HG03469 (cell line): Measurements from ENCODE around the gene PRMT5.
"Not testable (repeated sequence)": the region's sequence is repeated elsewhere in the genome, so short reads cannot be mapped to it uniquely, and the experiment has no call there.

ENCODE experiments used
- ATAC-seq: cut with Tn5 transposase; IDR thresholded peaks from one replicate; pipeline ENCODE4 v1.9.1; 2021; ENCODE audit warnings: mild to moderate bottlenecking, moderate library complexity, moderate number of reproducible peaks; ENCODE audit not compliant: unreplicated experiment

The PRMT5 gene

DNA sequence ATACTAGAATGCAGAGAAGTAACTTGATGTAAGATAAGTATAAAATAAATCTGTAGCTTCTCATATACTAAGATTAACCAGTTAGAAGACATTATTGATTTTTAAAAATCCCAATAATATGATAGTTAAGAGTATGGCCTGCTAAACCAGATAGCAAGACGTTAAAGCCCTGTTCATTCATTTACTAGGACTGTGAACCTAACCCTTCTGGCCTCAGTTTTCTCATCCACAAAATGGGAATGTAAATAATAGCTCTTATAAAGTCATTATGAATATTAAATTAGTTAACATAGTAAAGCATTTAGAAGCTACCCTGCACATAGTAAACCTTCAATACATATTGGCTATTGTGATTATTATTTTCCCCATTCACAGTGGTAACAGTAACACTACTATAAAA is 6.0 kb upstream of the PRMT5 start:
- no peak for ATAC-seq

DNA sequence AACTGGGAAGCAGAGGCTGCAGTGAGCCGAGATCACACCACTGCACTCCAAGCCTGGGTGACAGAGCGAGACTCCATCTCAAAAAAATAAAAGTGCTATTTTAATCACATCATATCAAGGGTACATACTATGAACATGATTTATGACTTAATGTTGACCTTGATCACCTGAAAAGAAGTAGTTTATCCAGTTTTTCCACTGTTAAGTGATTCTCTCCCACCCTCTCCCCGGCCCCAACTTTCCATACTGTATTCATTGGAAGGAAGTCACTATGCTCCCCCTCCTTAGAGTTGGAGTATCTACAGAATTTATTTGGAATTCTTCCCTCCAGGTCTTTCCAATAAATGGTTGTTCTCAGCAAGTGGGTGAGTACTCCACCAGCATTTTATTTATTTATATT is 3.0 kb upstream of the PRMT5 start:
- ATAC-seq = no peak

DNA sequence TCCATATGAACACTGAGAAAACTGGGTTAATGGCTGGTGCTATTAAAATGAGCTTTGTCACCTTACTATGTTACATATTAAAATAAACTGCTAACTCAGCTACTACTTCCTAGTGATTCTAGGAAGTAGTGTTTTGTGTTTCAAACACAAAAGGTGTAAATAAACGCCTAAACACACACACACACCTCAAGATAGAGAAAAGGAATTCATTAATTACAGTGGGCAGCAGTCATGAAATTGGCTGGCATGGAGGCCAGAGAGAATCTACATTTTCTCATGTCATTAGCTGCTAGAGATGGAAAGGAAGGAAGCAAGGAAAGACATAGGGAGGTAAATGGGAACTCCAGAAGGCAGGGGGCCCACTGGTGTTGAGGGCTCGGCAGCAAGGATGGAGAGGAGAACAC is 787 bp upstream of the PRMT5 start:
- no peak for ATAC-seq

DNA sequence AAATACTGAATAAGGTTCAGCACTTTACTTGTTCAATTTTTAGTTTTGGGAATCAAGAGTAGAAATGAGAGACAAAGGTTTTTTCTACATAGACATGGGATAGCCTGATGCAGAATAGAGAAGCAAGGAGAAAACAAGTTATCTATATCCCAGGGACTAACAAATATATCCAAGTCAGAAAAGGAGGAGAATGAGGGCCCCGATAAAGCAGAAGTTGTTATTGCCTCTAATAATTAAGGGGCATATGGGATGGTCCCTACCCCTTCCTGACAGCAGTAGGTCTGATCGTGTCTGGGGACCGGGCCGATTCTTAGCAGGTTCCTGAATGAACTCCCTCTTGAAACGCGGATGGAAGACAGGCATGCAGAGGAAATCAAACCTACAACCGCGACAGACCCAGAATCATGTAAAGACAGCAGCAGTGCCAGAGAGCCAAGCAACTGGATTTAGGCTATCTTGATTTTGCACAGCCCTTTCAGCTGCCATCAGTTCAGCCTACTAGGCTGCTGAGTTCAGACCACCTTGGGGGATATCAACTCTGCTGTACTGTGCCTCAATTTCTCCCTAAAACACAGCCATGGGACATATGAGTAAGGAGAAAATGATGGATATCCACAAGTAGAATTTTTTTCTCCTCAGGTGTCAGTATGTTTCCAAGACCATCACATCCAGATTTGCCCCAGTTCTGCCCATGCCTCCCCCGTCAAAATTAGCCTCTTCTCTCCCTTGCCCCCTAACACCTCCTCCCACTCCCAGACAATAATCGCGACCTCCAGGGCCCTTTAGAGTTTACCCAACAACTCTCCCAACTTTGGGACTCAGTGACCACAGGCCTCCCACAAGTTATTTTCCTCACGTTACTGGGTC is 706 bp downstream of the PRMT5 start:
- ATAC-seq = no peak

DNA sequence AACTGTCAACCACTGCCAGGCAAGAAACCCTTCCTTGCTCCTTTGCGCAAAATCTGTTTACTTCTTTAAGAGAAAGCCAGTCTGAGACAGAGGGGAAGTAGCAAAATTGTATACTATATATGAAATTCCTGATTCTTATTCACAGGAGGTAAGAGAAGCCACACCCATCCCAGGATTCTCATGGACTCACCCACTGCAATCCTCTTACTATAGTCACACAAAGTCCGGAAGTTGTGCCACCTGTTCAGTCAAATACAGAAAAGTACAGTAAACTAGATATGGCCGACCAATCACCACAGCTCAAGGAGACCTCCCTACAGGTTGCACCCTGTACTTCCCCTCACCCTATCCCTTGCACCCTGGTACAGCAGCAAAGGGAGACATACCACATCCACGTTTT is 2.9 kb downstream of the PRMT5 start:
- ATAC-seq = no peak

DNA sequence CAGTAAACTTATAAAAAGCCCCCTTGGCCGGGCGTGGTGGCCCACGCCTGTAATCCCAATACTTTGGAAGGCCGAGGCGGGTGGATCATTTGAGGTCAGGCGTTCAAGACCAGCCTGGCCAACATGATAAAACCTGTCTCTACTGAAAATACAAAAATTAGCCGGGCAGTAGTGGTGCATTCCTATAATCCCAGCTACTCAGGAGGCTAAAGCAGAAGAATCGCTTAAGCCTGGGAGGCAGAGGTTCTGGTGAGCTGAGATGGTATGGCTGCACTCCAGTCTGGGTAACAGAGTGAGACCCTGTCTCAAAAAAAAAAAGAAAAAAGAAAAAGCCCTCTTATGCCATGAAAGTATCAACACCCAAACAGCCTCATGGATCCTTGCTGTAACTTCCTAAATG is 3.7 kb downstream of the PRMT5 start:
- ATAC-seq = no peak

DNA sequence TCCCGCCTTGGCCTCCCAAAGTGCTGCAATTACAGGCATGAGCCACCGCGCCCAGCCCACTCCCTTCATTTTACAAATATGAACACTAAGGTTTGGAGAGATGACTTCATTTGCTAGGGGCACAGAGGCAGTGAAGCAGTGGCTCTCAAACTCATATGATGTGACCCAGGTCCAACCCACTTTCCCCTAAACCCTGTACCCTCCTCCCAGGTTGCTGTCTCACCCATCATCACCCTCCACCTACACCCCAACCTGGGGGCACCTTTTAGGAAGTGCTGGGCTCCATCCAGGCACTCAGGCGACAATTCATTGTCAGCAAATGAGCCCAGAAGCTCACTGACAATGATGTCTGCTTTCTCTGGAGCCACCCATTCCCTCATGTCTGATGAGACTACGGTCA is 5.4 kb downstream of the PRMT5 start:
- ATAC-seq = no peak

DNA sequence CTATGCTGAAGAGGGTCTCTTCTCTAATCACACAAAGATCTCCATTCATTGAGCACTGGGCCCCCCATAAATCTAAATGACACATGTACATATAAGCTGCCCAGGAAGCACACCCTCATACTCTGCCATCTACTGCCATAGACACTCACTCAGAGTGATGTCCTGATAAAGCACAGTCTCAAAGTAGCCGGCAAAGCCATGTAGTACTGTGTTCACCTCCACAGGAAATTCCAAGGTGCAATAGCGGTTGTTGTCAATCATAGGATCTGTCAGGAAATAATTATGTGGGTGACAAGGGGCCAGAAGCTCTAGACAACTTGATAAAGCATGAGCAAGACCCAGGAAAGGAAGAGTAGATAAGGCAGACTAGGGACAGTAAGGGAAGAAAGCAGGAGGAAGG is 6.9 kb downstream of the PRMT5 start:
- no peak for ATAC-seq

DNA sequence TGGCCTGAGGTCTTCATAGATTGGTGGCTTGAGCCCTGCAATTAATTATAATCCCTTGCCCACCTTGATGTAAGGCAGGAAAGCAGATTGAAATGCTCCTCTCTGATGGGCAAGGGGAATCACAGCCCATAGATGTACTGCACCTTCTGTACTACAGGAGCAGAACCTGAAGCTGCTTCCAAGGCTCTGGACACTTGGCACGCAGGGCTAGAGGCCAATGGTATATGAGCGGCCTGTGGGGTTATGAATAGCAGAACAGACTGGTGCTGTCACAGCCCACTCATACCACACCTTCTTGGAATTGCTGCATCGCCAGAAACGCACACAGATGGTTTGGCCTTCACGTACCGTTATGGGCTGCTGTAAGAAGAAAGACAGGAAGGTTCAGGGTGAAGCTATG is 8.5 kb downstream of the PRMT5 start:
- no peak for ATAC-seq

DNA sequence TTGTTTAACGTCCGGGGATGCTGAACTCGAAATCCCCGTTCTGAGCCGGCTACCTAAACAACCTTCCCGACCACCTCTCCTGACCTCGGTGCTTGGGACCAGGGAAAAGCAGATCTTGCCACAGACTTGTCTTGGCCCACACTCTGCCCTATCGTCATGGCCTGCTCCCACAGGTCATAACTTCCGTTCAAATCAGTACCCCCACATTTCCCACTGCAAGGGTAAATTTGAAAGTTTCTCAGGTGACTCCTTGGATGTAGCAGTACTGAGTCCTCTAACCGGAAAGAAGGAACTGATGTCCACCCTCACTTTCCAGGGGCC is 9.6 kb downstream of the PRMT5 start:
- ATAC-seq = no peak

DNA sequence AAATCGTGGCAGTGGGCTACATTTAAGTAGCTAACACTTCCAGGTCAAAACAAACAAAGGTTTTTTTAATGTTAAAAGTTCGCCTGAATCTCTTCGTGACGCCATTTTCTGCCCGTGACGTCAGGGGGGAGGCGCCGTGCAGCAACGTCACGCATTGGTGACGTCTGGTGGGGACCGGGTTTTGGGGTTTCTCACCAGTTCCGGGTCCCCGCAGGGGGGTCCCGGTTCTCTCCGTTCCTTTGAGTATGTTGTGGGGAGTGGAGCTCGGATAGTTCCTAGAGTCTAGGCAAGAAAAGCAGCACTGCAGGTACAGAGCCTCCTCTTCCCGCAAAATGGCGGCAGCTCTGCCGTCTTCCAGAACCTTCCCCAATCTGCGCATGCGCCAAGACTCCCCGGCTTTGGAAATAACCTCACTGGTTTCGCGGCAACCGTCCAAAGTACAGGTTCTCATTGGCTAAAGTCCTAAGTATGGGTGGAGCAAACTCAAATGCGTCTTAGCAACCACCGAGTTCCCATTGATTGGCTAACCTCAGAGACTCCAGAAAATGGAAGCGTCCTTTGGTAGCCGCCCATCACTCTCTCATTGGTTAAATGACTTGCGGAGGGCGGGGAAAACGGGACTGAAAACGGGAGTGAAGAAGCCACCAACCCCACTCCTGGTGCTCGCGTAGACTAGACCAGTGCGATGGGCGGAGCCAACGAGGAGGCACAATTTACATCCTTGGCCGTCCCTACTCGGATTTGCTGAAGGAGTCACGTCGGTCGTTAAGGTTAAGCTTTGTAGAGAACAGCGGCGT is 10.2 kb downstream of the PRMT5 start, which contains the start of gene RBM23:
Gene RBM23 (minus strand): TSS at position 346 of the 797 bp plus-strand sequence.
- ATAC-seq = peak; percentile 75

DNA sequence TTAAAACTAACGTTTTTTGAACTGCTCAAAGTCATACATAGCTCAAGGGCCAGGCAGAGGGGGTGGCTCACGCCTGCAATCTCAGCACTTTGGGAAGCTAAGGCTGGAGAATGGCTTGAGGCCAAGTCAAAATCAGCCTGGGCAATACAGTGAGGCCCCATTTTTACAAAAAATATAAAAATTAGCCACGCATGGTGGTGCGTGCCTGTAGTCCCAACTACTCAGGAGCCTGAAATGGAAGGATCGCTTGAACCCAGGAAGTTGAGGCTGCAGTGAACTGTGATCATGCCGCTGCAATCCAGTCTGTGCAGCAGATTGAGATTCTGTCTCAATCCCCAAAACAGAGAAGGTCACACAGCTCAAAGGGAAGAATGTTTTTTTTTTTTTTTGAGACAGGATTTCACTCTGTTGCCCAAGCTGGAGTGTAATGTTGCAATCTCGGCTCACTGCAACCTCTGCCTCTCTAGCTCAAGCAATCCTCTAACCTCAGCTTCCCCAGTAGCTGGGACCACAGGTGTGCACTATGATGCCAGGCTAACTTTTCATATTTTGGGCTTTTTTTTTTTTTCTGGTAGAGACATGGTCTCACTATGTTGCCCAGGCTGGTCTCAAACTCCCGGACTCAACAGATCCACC is 13.2 kb downstream of the PRMT5 start:
- ATAC-seq = no peak

DNA sequence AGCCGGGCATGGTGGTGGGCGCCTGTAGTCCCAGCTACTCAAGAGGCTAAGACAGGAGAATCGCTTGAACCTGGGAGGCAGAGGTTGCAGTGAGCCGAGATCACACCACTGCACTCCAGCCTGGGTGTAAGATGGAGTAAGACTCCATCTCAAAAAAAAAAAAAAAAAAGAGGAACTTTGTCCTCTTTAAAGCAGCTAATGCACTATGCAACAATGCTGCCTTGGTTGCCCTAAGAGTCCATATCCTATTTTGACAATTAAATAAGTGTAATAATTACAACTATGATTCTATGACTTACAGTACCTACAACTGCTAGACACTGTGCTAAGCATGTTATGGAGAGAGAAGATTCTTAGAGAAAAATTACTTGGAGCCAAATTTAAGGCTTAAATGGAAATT is 14.3 kb downstream of the PRMT5 start:
- not testable (repeated sequence) for ATAC-seq

DNA sequence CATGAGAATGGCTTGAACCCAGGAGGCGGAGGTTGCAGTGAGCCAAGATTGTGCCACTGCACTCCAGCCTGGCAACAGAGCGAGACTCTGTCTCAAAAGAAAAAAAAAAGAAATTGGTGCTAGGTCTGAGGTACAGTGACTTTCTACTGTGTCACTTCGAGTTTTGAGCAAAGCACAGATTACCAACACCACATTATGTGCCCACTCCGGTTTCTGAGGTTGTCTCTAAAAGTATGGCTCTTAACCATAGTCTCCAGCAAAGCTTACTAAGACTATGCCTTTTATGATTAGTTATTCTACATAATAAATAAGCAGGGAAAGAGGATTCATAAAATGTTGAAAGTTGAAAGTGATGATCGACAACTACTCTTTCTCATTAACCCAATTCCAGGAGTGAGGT is 18.3 kb downstream of the PRMT5 start:
- no peak for ATAC-seq

DNA sequence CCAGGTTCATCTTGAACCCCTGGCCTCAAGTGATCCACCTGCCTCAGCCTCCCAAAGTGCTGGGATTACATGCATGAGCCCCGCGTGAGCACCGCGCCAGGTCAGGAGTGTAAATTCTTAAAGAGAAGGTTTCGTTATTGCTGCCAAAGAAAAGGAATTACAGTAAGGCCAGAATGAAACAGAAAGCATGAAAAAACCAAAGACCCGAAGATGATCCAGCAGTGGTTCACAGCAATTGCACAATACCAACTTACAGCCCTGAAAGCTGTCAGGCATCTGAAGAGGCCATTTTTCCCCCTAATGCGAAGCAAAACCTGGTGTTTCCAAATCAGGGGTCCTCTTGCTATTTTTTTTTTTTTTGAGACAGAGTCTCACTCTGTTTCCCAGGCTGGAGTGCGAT is 20.6 kb downstream of the PRMT5 start:
- ATAC-seq = no peak

DNA sequence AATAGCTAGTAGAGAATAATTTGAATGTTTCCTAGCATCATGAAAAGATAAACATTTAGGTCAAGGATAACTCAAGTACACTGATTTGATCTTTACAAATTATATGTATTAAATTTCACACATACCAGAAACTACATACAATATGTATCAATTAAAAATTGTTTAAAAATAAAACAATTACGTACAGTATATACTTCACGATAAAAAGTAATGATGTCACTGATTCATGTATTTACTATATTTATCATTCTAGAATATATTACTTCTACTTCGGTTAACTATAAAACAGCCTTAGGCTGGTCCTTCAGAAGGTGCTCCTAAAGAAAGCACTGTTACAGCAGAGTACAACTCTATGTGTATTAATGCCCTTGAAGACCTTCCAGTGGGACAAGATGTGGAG is 21.7 kb downstream of the PRMT5 start:
- no peak for ATAC-seq

DNA sequence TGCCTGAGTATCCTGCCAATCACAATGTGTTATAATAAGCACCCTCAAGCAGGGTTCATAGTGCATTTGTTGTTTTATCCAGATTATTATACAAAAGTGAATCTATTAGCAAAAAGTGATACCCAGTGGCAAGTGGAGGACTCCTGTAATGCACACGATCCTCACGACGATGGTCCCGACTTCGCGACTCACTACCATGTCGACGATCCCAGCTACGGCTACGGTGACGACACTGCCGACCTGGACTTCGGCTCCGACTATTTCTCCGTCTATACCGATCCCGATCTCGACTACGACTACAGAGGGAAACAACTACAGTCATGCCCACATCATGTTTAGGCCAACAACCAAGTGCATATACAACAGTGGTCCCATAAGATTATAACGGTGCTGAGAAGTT is 23.1 kb downstream of the PRMT5 start:
- no peak for ATAC-seq

DNA sequence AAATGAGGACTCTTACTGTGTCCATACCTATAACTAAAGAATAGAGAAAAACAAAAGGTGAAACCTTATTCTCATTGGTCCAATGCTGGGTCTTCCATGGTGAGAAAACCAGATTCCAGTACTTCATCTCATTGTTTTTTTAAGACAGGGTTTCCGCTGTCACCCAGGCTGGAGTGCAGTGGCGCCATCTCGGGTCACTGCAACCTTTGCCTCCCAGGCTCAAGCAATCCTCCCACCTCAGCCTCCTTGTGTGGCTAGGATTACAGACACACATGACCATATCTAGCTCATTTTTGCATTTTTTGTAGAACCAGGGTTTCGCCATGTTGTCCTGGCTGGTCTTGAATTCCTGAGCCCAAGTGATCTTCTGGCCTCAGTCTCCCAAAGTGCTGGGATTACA is 23.5 kb downstream of the PRMT5 start:
- no peak for ATAC-seq

DNA sequence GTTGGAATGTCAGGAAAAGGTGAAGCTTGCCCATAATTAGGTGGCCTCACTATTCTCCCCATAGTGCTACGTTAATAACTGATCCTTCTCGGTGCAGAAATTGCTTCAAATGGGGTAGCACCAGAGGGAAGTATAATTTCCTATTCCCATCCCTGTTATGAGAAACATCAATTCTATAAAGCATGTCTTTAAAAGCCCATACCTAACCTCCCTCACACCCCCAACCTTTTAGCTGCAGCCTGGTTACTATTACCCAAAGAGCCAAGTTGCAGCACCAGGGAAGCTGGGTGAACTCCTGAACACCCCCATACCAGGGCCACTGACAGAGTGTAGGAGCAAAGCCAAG is 25.5 kb downstream of the PRMT5 start:
- no peak for ATAC-seq

DNA sequence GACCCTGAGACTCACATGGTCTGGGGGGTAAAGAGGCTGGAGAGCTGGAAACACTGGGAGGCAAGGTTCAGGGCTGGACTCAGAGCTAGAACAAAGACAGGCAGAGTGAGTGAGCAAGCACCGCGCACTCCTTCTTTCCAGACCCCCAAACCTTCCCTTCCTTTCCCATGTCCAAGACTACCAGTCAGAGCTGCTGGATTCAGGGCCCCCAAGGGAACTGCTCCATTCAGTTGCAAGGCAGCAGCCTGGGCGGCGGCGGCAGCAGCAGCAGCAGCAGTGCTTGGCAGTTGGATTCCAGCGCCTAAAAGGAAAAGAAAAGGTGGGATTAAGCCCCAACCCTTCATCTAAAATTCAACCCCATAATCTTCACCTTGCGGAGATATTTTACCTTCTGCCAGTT is 27.4 kb downstream of the PRMT5 start:
- ATAC-seq = no peak

DNA sequence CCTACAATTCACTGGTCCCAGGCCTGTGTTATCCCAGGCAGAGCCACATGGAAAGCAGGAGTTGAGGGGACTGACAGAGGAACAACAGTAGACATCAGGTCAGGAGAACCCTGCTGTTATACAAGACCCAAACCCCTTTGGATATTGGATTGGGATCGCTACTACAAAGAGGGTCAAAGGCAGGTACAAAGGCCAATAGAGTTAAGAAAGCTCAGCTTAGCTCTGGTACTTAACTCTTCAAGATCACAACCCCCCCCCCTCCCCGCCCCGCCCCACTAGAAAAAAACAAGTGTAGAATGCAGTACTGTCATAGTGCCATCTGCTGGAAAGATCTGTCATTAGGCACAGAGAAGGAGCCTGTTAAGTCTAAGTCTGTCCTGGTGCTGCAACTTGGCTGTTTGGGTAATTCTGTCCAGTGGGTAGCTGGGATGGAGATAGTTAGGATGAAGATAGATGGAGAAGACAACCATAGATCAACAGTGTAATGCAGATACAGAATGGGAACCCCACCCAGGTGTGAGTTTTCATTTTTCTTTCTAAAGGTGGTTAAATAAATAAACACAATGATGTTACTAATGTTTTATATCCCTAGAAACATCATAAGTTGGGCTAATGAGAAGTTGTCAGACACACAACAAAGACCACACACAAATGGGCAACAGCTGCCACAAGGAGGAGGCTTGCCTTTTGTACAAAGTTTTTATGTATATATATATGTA is 28.9 kb downstream of the PRMT5 start:
- ATAC-seq = no peak
